Sigmoid colon (tissue), 3 donors: ENCODE measurements around the gene CAPN5.

Experiments used
- POLR2A ChIP-seq, 2 donors: fragments of 450-650 bp; IDR thresholded peaks; one replicate each; pipeline ENCODE4 v1.6.1; 2016; ENCODE audit warnings: antibody characterized with exemption in 2 of 2, mild to moderate bottlenecking in 2 of 2, moderate library complexity in 2 of 2
- TF ChIP-seq, protein P1 (sequence below), 4 experiments: fragments of 450-650 bp in 3 of 4; fragments of 200-600 bp in 1 of 4; IDR thresholded peaks; one replicate each; pipeline ENCODE4 v1.5.1; 2016 to 2019; ENCODE audit warnings: antibody characterized with exemption in 4 of 4, mild to moderate bottlenecking in 3 of 4, moderate library complexity in 2 of 4

GRCh38 chr11:77073328-77074001, 6.7 kb downstream of the CAPN5 start:
- TF ChIP-seq, protein P1, sequence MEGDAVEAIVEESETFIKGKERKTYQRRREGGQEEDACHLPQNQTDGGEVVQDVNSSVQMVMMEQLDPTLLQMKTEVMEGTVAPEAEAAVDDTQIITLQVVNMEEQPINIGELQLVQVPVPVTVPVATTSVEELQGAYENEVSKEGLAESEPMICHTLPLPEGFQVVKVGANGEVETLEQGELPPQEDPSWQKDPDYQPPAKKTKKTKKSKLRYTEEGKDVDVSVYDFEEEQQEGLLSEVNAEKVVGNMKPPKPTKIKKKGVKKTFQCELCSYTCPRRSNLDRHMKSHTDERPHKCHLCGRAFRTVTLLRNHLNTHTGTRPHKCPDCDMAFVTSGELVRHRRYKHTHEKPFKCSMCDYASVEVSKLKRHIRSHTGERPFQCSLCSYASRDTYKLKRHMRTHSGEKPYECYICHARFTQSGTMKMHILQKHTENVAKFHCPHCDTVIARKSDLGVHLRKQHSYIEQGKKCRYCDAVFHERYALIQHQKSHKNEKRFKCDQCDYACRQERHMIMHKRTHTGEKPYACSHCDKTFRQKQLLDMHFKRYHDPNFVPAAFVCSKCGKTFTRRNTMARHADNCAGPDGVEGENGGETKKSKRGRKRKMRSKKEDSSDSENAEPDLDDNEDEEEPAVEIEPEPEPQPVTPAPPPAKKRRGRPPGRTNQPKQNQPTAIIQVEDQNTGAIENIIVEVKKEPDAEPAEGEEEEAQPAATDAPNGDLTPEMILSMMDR (IDR thresholded peaks at IDR 0.05), result peak; percentile 26 to 63 (median 58)
- peak in 1 of 2 donors; percentile 45 for TF ChIP-seq POLR2A (IDR thresholded peaks at IDR 0.05)
